Measurements from ENCODE around the gene ZNF628.

Gene ZNF628

GRCh38 chr19:55451163-55451964 is 25.1 kb upstream of the ZNF628 start:
- DNase-seq, result no peak

- DNase-seq, result no peak
Observed at GRCh38 chr19:55451965-55452748, 24.3 kb upstream of the ZNF628 start.

- peak in 3 of 5 experiments; percentile 24 to 62 (median 27) for DNase-seq
Observed at GRCh38 chr19:55452749-55453346, 23.6 kb upstream of the ZNF628 start.

- no peak for DNase-seq
Observed at GRCh38 chr19:55453511-55454260, 22.7 kb upstream of the ZNF628 start.

DNA sequence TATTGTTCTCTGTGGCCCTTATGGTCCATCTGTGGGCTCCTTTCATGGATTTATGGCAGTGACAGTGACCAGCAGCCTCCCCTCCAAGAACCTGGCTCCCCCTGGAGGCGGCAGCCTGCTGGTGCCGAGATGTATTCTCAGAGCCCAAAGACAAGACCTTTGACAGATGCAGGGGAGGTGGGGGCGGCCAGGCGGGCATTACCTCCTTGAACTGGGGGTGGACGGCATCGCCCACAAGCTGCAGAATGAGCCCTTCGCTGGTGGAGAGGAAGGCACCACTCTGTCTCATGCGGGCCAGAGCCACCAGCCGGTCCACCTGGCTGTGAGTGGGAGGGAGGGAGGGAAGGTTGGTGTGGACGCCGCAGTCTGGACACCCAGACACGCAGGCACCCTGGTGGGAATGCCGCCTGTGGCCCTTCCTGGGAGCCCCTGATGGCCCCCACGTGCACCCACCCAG is 21.6 kb upstream of the ZNF628 start:
- DNase-seq, result peak in 3 of 5 experiments; percentile 17 to 56 (median 37)

DNA sequence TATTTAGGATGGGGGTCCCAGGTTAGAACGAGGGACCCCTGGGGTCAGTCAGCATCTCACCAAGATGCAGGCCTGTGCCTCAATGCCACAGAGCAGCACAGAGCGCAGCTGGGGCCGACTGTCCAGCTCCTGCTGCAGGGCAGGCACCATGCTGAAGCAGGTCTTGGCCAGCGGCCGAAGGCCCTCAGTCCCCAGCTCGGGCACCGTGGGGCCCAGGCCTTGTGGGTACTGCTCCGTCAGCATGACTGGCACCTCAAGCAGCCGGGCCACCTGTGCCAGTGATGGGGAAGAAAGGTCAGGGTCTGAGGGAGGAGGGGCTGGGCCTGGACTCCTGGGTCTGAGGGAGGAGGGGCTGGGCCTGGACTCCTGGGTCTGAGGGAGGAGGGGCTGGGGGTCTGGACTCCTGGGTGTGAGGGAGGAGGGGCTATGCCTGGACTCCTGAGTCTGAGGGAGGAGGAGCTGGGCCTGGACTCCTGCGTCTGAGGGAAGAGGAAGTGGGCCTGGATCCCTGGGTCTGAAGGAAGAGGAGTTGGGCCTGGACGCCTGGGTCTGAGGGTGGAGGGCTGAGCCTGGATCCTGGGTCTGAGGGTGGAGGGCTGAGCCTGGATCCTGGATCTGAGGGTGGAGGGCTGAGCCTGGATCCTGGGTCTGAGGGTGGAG is 20.7 kb upstream of the ZNF628 start:
- no peak for DNase-seq

DNA sequence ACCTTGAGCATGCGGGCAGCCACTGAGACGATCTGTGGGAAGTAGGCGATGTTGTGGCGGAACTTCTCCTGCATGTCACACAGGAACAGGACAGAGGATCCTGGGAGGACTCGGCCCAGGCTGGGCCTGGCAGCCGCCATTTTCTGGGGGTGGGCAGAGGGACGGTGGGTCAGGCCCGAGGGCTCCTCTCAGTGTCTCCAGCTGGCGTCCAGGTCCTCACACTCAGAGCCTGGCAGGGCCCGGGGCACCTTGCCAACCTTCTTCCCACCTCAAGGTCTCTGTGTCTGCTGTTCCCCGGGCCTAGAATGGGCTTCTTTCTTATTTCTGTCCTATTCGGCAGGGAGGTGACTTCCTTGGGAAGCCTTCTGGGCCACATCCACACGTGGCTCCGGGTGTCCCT is 20.1 kb upstream of the ZNF628 start:
- DNase-seq, result no peak

- DNase-seq, result no peak
Observed at GRCh38 chr19:55457683-55458457, 18.5 kb upstream of the ZNF628 start.

DNA sequence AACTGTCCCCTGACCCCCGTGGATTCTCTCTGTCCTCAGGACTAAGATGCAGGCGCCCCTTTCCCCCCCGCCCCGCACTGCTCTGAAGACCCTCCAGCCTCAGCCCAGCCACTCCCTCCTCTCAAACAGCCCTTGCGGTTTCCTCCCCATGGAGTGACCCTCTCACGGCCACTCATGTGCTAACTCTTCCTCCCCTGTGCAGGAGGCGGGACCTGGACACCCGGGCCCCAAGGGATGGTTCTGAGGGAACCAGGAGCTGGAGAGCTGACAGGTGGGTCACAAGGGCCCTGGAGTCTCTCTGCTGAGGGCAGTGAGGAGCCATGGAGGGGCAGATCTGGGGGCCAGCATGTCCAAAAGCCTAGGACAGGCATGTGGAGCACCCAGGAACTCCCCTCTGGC is 16.9 kb upstream of the ZNF628 start:
- DNase-seq, result no peak

- no peak for DNase-seq
Observed at GRCh38 chr19:55459950-55460657, 16.3 kb upstream of the ZNF628 start.

DNA sequence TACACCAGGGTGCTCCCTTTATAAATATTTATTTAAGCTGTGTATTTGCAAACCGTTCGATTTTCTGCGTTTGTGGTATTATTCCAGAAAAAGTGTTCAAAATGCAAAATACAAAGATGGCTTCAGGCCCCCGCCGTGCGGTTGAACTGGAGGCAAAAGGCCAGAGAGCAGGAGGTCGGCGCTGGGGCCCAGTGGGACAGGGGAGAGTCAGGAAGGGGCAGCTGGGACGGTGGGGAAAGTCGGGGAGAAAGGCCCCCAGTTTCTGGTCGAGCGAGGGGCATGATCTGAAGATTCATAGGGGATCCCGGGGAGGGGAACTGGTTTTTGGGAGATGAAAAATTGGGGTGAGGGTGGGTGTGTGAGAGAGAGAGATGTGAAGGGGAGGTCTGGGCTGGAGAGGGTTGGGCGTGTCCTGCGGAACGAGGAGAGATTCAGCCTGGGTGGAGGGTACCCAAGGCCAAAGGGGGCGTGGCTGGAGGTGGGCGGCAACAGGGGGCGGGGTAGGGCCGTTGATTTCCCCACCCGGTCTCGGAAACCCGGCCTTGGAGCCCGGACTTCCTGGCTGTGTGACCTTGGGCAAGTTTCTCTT is 15.7 kb upstream of the ZNF628 start:
- DNase-seq, result peak in 2 of 5 experiments; percentile 30 to 48

DNA sequence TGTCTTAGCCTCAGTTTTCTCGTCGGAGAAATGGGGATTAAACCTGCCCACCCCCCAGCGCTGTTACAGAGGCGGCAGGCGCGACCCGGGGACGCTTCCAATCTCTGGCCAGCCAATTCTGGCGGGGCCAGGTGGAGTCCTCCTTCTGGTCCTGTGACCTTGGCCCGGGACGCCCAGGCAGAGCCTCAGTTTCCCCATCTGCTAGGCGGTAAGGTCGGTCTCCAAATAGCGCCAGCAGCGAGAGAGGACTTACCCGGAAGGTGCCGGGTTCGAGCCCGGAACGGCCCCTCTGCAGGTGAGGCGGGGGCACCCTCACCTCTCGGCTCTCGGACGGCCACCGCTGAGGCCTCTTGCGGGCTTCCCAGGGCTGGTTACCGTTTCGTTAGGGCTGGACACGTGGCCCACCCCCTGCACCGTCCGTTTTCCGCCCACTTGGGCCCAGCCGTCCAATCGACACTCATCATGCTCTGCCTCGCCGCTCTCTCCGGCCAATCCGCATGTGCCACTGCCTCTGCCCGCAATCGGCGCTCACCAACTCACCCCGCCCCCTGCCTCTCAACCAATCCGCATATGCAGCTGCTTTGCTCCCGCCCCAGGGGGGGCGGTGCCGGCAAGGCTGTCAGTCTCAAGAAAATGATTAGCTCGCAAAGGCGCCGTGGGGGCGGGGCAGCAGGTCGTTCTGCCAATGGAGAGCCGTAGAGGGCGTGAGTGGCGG is 15.0 kb upstream of the ZNF628 start, which contains the start of gene ISOC2:
Gene ISOC2 (minus strand): TSS at position 384 of the 715 bp plus-strand sequence. CDS start 5,156 bp downstream, outside the sequence.
- peak; percentile 100 for DNase-seq

DNA sequence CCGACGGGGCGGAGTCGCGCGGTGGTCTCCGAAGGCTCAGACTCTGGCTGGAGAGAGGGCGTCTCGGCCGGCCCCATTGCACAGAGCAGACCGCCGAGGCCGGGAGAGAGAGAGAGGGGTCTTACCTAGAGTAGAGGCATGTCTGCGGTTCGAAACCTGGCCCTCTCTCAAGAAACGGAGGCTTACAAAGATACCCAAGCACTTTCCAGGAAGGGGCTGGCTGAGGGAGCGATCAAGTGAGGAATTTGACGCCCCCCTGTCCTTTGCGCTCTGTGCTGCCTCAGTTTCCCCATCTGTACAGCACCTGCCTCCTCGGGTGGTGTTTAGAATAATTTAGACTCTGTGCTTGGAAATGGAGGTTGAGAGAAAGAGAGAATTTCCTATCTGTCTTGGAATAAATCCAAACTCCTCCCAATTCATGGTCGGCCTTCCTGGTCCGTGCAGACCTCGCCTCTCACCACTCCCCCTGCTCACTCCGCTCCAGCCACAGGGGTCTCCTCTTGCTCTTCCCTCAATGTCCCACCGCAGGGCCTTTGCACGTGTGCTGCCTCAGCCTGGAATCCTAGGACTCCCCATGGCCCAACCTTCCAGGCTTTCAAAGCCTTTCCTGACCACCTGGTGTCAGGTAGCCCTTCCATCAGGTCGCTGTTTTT is 14.3 kb upstream of the ZNF628 start:
- DNase-seq, result no peak

GRCh38 chr19:55462722-55463121 is 13.7 kb upstream of the ZNF628 start:
- DNase-seq, result no peak

DNA sequence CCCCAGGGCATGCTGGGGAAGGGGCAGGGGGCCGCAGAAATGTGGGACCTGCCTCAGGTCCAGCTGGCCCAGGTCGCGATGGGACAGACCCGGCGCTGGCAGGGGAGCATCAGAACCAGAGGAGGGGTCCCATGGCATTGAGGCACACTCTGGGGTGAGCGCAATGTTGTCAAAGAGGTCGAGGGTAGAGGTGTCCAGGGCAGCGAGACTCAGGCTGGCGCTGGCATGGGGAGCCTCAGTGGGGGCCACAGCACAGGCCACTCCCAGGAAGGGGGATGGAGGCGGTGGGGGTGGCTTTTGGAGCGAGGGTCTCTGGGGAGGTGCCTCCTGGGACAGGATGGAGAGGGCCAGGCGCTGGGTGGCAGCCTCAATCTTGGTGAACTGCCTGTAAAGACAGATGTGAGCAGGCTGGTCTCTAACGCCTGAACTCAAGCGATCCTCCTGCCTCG is 12.8 kb upstream of the ZNF628 start:
- no peak for DNase-seq

DNA sequence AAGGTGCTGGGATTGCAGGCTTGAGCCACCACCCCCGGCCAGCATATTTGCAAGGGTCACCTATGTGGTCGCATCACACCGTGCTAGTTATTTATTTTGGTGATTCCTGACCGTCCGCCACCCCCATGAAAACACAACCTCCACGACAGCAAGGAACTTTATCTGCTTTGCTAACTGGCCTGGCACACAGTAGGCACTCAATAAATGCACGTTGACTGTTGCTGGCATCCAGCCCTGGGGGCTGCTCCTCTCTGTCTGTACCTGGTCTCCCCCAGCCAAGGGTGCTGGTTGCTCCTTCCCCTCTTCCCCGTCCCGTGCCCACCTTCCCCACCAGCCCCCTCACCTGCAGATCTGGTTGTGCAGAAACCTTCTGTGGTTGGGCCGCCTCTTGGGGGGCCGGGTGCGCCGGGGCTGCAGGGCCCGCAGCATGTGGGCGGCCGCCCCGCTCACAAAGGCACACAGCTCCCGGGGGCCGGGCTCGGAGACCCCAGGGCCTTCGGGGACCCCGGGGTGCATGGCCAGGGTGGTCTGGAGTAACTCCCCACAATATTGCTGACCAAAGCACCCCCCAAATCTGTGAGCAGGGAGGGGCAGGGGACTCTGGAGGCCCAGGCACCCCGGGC is 12.3 kb upstream of the ZNF628 start:
- DNase-seq, result no peak

GRCh38 chr19:55464662-55465054 is 11.8 kb upstream of the ZNF628 start, which contains the start of gene C19orf85:
TSS of gene C19orf85 (minus strand) at chr19:55464751. CDS start at chr19:55464554, 197 bp downstream.
- DNase-seq, result no peak

Data from T-helper 2 cell (primary cell).